HG02610 (cell line): ENCODE data around the gene GIMAP6.
A peak's percentile ranks its signal among the peaks of the same experiment; 100 is the strongest.
"Not testable (repeated sequence)": the region's sequence is repeated elsewhere in the genome, so short reads cannot be mapped to it uniquely, and the experiment has no call there.

Source experiments
- ATAC-seq: cut with Tn5 transposase; IDR thresholded peaks from one replicate; pipeline ENCODE4 v1.9.1; 2021; ENCODE audit warnings: mild to moderate bottlenecking, moderate library complexity; ENCODE audit not compliant: unreplicated experiment

Gene GIMAP6

DNA sequence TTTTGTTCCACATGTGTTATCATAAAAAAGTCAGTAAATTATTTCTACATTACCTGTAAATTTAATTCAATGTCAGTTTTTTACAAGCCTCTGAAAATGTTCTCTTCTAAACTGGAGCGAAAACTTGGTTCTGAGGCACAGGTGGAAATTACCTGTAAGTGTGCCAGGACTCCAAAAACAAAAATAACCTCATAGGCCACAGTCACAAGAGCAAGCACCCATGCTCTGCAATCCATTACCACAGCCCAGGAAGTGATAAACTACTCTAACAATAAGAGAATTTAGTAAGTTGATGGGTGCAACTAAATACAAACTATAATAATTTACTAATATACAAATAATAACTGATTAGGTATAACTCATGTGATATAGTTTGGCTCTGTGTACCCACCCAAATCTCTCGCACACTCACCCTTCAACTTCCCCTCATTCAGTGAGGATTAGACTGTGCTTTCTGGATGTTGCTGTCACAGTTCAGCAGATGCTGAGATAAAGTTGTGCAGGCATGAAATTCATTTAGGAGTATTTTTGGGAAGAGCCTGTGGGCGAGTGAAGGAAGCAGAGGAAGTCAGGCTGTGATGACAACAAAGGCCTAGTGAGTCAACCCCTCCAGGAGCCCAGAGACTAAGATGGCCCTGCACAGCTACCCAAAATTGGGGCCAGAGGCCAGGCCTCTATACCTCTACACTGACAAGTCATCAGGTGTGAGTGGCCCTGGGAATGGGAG is 16.3 kb upstream of the GIMAP6 start:
- no peak for ATAC-seq

DNA sequence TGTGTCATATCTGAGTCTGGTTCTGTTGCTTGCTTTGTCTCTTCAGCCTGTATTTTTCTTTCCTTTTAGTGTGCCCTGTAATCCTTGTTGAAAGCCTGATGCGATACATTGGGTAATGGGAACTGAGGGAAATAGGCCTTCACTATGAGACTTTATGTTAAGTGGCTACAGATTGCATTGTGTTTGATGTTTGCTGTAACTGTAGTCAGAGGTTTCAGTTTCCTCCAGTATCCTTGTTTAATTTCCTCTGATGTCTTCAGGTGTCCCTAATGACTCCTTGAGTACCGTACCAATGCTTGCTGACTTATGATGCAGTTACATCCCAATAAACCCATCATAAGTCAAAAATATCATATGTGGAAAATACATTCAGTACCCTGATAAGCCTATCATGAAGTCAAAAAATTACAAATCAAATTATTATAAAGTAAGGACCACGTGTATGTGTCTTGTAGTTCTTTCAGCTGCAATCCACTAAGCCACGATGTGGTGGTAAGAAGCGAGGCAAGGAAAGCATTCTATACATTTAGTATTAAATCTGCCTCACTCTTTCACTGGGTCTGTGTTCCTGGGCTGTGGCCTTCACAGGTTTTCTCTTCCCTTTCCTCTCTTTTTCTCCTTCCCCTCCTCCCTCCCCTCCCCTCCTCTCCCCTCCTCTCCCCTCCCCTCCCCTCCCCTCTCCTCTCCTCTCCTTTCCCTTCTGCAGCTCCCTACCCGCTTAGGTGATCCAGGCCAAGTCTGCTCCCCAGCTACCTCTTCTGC is 13.3 kb upstream of the GIMAP6 start:
- ATAC-seq = no peak

DNA sequence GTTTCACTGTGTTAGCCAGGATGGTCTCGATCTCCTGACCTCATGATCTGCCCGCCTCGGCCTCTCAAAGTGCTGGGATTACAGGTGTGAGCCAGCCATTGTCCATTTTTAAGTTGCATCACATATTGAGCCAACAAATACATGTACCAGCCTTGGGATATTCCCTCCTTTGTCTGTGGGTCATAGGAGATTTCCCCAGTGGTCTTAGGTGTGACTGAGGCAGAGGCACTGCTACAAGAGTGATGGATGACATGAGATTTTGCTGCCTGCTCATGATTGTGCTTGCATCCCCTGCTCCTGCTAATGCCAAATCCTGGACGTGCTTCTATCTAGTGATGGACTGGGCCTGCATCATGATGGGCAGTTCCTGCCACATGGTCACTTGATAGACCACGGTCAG is 10.7 kb upstream of the GIMAP6 start:
- ATAC-seq = no peak

DNA sequence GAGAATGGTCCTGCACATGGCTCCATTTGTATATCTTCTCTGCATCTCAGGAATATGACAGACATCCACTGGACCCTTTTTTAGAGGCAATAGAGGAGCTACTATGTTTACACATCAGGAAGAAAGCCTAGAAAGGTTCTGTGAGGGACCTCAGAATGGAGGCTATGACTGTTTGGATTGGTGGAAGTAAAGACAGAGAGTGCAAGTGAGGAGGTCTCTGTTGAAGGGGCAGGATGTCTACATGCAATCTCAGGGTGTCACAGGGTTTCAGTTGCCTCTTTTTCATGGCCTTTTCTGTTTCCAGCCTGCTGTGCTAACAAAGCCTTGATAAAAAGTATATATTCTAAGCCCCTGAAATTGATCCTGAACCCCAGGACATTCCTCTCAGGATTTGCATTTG is 9.7 kb upstream of the GIMAP6 start:
- no peak for ATAC-seq

DNA sequence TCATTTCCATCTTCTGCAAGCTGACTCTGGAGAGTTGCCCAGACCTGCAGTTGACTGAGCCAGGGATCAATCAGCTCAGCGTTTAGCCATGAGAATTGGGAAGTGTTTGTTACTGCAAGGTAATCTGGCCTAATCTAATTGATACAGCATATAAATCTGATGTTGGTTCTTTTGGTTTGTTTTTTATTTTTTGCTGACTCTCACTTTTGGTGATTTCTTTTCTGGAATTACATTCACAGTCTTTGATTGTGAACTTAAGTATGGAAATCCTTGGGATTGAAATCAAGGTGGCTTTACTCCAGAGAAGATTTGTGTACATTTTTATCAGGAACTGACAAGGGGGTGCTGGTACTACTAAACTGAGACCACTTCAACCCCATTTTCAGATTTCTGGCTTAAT is 1.7 kb upstream of the GIMAP6 start:
- ATAC-seq = no peak

DNA sequence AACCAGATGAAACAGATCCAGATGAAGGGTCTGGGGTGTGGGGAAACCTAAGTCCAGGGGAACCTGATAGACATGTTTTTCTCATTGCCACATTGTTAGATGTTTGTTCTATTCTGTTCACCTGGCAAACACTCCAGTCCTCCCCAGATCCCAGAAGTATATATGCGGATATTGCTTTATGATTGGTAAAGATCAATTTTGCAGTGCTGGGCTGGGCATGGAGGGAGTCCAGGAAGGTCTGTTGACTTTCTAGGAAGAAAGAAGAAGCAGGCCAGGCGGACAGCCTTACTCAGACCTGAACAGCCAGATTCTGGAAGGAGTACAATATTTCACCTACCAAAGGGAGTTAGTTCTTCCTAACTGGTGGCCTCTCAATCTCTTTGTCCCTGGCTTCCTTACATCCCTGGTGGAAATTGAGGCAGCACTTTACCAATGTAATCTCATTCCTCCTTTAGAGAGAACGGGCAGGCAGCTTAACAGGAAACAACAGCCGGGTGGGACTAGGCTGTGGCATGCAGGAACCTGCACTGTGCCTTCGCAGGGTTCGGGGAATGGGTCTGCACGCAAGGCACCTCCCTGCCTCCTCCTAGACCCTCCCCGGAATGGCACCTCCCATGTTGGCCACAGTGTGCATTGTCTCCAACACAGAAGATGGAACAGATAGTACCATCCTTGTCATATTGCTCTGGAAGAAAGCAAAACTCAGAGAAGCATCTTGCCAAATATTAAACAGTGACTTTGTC is 930 bp downstream of the GIMAP6 start:
- ATAC-seq = no peak

DNA sequence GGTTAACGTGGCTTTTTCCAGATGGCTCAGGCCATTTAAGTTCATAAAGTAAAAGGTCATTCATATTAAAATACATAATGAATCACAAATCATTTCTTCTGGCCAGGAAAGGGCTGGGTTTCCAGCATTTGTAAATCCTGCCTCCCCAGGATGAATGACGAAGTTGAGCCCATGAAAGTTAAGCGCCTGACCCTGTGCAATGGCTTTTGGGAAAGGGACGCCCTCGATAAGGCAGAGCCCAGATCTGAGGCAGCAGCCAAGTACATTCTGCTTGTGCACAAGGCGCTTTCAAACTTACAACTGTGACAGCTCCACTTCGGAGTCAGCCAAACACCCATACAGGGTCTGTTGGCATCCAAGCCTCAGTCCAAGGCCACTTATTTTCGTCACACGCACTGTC is 2.8 kb downstream of the GIMAP6 start:
- ATAC-seq = no peak

DNA sequence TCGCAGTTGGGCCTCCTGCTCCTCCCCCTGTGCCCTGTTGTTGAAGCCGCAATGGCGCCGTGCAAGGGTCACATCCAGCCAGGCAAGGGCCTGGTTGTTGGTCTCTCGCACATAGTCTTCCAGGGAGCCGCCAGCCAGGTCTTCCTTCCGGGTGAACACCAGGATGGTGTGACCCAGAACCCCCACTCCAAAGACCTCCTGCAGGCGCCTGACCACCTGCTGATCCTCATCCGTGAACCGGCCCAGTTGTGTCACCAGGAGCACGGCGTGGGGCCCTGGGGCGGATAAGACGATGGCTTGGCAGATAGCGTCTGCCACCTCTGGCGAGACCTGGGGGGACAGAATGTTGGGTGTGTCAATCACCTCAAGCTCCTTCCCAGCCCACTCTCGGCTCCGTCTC is 4.2 kb downstream of the GIMAP6 start:
- ATAC-seq = no peak

DNA sequence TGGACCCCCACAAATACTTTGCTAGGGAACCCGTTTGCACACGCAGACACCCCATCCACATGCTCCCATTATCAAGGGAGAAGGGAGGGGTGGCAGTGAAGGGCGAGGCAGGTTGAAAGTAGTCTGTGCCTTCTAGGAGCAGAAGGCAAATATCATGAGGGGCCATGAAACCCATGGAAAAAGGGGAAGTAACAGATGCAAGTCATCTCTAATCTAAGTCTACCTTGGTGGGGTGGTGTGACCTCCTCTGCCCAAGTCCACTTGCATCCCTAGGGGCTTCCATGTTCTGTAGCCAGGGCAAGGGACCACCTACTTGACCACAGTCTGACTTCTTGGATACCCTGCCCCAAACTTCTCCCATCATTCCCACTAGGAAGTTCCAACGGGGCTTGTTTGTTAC is 5.5 kb downstream of the GIMAP6 start:
- ATAC-seq = no peak

DNA sequence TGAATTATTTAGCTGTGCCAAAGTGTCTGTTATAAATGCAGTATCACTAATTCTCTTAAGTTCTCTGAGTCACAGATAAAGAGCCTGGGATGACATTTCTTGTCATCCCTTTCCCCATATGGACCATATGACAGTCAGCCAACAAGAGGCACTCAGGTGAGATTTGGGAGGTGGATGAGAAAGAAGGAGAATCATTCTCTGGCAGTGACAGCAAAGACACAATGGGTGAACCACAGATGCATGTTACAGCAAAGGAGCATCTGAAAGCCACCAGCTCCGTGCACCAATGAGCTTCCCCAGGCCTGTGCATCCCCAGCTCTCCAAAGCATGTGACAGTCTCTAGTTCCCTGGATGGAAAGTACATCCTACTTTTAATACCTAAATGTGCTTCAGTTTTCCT is 10.8 kb downstream of the GIMAP6 start:
- ATAC-seq = peak; percentile 72

DNA sequence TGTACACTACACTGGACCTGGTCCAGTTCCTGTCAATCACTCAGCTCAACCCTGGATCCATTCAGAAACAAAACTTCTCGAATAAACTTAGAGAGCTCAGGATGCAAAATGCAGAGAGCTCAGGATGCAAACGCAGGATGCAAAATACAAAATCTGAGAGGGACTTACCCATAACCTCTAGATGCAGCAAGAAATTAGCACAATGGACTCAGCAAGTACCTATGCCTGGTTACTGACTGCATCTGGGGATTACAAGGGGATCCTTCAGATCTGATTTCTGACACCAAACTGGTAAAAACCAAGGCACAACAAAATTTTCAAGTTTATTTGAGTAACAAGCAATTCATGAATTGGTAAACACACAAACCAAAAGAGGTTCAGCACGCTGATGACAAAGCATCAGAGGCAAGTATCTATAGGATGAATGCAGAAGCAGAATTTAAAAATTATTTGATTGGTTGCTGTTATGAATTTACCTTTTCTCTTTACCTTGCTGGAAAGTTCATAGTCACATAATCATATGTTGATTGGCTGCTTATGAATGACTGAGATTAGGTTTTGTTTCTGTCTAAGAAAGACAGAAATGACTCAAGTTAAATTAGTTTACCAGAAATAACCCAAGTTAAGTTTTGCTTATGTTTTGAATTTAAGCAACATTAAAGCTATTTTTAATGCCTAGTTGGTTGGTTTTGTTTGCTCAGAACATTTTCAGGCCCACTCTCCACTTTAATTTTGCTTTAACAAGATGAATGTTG is 11.4 kb downstream of the GIMAP6 start:
- ATAC-seq = peak; percentile 74

DNA sequence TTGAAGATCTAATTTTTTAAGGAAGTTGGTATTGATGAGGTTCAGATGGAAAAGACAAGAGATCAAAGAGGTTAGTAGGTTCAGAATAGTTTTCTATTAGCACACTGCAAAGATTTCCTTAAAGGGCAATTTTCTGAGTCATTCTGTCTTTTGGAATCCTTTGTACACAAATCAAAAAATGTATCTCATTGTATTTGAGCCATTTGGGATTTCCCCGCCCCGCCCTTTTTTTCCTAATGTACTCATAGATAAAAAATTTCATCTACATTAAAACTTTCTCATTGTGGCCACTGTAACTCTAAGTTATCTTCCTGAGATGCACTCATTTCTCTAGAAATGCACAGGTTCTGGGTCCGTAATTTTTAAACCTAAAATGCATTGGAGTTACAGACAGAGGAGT is 12.1 kb downstream of the GIMAP6 start:
- ATAC-seq = no peak

DNA sequence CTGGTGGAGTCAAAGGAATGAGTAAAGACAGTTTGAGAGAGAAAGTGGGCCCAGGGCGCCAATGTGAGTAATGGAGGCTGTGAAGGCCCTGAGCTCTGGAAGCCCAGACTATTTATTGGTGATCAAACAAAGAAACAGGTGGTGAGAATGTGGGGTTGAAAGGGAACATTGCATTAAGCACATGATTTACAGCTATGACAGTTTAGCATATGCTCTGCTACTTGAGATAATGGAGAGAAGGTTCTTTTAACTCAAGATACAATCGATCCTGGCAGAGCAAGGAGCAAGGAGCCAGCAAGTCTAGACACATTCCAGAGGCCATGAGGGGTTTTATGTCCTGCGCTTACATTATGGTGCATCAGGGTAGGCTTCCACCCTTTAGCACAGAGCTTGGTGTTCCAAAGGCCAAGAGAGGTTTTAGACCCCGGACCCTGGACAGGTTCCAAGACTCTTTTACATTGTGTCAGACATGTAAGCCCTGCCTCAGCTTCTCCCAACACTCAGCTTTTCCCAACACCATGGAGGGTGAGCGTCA is 16.9 kb downstream of the GIMAP6 start:
- ATAC-seq = not testable (repeated sequence)

DNA sequence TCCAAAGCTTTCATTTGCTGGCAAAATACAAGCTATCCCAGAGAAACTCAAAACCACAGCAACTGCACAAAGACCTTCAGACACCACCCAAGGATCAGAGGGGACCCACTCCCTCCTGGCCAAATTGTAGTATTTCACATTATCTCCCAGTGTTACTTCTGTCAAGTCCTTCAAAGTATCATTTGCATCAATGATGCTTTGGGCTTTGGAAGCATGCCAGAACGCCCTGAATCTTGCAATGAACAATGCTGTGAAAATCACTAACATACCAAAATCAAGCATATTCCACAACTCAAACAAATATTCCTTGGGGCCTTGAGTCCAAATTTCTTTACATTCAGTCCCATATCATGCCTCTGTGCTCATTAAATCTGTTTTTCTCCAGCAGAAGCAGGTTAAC is 17.8 kb downstream of the GIMAP6 start:
- ATAC-seq = not testable (repeated sequence)

DNA sequence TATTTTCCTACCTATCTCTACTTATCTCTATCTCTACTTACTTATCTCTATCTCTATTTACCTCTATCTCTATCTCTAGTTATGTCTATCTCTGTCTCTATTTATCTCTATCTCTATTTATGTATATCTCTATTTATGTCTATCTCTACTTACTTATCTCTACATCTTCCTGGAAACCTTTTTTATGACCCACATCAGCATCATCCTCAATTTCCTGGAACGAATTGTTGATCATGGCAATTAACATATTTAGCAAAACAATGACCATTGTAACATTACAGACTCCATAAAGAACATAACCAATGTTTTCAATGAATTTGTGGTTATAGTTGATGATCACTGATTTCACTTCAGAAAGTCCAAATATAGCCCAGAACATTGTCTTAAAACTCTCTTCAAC is 18.3 kb downstream of the GIMAP6 start:
- no peak for ATAC-seq

DNA sequence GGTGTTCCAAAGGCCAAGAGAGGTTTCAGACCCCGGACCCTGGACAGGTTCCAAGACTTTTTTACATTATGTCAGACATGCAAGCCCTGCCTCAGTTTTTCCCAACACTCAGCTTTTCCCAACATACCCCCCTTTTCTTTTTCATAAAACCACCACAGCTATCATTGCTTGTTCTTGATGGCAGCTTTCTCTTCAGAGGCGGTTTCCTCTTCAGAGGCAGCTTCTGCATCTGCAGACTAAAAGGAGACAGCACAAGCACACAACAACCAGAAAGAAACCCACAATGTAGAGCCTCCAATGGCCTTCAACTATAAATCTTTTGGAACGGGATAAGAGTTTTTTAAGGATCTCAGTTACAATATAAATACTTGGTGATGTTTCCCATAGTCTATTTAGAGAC is 19.3 kb downstream of the GIMAP6 start:
- no peak for ATAC-seq

DNA sequence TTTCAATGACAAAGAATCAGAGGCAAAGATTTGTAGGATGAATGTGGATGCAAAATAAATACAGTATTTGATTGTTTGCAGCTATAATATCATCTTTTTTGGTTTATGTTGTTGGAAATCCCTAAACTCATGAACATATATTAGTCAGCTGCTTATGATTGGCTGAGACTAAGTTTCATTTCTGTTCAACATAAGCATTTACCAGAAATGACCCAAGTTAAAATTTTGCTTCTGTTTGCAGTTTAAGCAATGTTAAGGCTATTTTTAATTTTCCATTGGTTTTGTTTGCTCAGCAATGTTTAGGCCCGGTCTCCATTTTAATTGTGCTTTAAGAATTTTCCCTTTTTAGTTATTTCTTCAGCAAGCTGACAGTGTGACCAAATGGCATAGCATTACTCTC is 22.0 kb downstream of the GIMAP6 start:
- no peak for ATAC-seq

DNA sequence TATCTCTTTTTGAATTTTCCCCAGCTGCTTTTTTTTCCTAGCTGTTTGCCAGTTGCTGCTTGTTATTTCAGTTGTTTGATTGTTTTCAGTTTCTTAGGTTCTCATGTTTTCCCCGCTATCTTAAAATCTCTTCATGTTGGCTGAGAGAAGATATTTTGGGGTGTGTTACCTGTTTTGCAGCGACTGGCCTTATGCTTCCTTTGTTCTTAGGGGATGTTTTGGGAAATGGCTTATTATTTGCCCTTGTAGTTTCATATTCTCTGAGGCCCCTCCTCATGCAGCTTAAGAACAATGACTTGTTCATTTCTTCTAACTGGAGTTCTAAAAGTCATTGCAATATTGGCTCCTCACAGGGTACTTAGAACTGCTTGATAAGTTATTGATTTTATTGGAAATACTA is 28.6 kb downstream of the GIMAP6 start:
- not testable (repeated sequence) for ATAC-seq

DNA sequence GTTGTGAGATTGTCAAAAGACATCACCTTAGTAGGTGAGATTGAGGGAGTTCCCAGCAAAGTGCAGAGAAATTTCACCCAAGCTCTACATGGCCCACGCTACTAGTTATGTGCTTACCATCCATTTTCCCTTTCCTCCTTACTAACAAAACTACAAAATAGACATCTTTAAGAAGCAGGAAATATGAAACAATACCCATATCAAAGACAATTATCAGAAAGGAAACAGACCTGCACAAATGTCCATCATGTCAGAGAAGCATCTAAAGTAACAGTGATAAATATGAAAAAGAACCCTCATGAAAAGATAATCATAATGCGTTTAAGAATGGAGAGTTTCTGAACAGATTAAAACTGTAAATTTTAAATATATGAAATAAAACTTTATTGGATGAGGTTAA is 36.8 kb downstream of the GIMAP6 start:
- no peak for ATAC-seq

DNA sequence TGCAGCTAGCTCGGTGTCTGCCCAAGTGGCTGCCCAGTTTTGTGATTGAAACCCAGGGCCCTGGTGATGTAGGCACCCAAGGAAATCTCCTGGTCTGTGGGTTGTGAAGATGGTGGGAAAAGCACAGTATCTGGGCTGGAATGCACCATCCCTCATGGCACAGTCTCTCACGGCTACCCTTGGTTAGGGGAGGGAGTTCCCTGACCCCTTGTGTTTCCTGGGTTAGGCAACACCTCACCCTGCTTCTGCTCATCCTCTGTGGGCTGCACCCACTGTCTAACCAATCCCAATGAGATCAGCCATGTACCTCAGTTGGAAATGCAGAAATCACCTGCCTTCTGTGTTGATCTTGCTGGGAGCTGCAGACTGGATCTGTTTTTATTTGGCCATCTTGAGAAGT is 37.4 kb downstream of the GIMAP6 start:
- no peak for ATAC-seq

DNA sequence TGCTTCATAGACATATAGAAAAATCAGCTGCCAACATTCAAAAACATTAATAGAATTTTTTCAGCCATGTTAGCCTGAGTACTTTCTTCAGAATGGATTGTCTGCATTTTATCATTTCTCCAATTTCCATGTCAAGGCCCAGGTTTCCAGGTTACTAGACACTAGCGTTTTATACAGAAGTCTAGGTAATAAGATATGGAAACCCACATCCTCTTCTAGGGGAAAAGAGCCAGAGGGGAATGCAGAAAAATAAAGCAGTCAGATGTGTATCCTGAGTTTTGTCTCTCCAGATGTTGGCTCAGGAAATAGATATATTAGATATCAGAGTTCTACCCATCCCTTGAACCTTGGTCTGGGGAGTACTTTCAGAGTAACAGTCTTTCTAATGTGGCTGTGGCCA is 44.6 kb downstream of the GIMAP6 start:
- no peak for ATAC-seq
